Stimulated activated naive B cell treated with anti-CD40 and anti-IgM and Interleukin-4, amounts not matched to agents 10 μg/mL and 1 μg/mL and 100 μg/mL, for 72 hours (primary cell): Measurements from ENCODE around the gene FAM174C.
A peak's percentile ranks its signal among the peaks of the same experiment; 100 is the strongest.

Source experiments
- ATAC-seq, 2 donors: fragments of 150-1000 bp; cut with Tn5 transposase; replicated peaks; 2 replicates each; pipeline ENCODE4 v1.10.0; 2021; ENCODE audit warnings: moderate library complexity in 1 of 2
- DNase-seq: peaks from one replicate; pipeline ENCODE4 v3.0.0; 2021
- H3K27ac Mint-ChIP-seq: one replicate; pipeline ENCODE4 v1.8.0; 2022; ENCODE audit warnings: mild to moderate bottlenecking, mixed read lengths
- H3K27me3 Mint-ChIP-seq, 2 donors: one replicate each; pipeline ENCODE4 v1.8.0; 2022; ENCODE audit warnings: mixed read lengths in 2 of 2
- H3K36me3 Mint-ChIP-seq, 2 donors: one replicate each; pipeline ENCODE4 v1.8.0; 2022; ENCODE audit warnings: mixed read lengths in 2 of 2, mild to moderate bottlenecking in 1 of 2
- H3K4me1 Mint-ChIP-seq, 2 donors: one replicate each; pipeline ENCODE4 v1.8.0; 2022; ENCODE audit warnings: mixed read lengths in 2 of 2, mild to moderate bottlenecking in 1 of 2
- H3K4me3 Mint-ChIP-seq, 2 donors: one replicate each; pipeline ENCODE4 v1.8.0; 2022; ENCODE audit warnings: mild to moderate bottlenecking in 2 of 2, mixed read lengths in 2 of 2, moderate library complexity in 1 of 2
- H3K9me3 Mint-ChIP-seq, 2 donors: one replicate each; pipeline ENCODE4 v1.8.0; 2022; ENCODE audit warnings: mixed read lengths in 2 of 2, mild to moderate bottlenecking in 1 of 2

The FAM174C gene

GRCh38 chr19:1234051-1234954, 41.0 kb upstream of the FAM174C start:
- DNase-seq = no peak
- Mint-ChIP-seq H3K27me3 (peaks cover 8 to 25% of the 10 kb centered on the region in 2 donors), H3K36me3 (no peaks in the 10 kb centered on the region), H3K4me3 (no peak overlapping the region), H3K27ac (no peak overlapping the region), H3K4me1 (peaks cover 8 to 17% of the 10 kb centered on the region in 2 donors), H3K9me3 (no peaks in the 10 kb centered on the region)
- no peak for ATAC-seq

- Mint-ChIP-seq H3K4me1 (peaks cover 10 to 20% of the 10 kb centered on the region in 2 donors), H3K36me3 (no peaks in the 10 kb centered on the region), H3K27ac (no peak overlapping the region), H3K27me3 (peaks cover 8 to 25% of the 10 kb centered on the region in 2 donors), H3K9me3 (no peaks in the 10 kb centered on the region), H3K4me3 (no peak overlapping the region)
- DNase-seq = no peak
- ATAC-seq = no peak
Observed at GRCh38 chr19:1234955-1235380, 40.4 kb upstream of the FAM174C start.

- H3K27ac Mint-ChIP-seq = no peak overlapping the region
- H3K4me3 Mint-ChIP-seq = peak overlapping the region in 1 of 2 donors; percentile 63
- ATAC-seq = no peak
Observed at GRCh38 chr19:1235625-1236538, 39.4 kb upstream of the FAM174C start.

GRCh38 chr19:1236576-1236975, 38.8 kb upstream of the FAM174C start:
- H3K4me3 Mint-ChIP-seq = peak overlapping the region in 1 of 2 donors; percentile 77
- H3K36me3 Mint-ChIP-seq = no peaks in the 10 kb centered on the region
- peaks cover 13 to 27% of the 10 kb centered on the region in 2 donors for H3K4me1 Mint-ChIP-seq
- H3K9me3 Mint-ChIP-seq = no peaks in the 10 kb centered on the region
- DNase-seq = no peak
- no peak for ATAC-seq
- H3K27ac Mint-ChIP-seq = no peak overlapping the region
- H3K27me3 Mint-ChIP-seq = peaks cover 8 to 25% of the 10 kb centered on the region in 2 donors

More at GRCh38 chr19:1235625-1236538, 39.4 kb upstream of the FAM174C start:
- Mint-ChIP-seq H3K36me3 (no peaks in the 10 kb centered on the region), H3K9me3 (no peaks in the 10 kb centered on the region), H3K27me3 (peaks cover 8 to 25% of the 10 kb centered on the region in 2 donors), H3K4me1 (peaks cover 10 to 23% of the 10 kb centered on the region in 2 donors)
- DNase-seq = no peak

GRCh38 chr19:1237027-1237659, 38.2 kb upstream of the FAM174C start:
- Mint-ChIP-seq H3K4me1 (peaks cover 13 to 28% of the 10 kb centered on the region in 2 donors), H3K4me3 (peak overlapping the region; percentile 67 to 77), H3K9me3 (no peaks in the 10 kb centered on the region), H3K27ac (no peak overlapping the region), H3K36me3 (no peaks in the 10 kb centered on the region), H3K27me3 (peaks cover 8 to 25% of the 10 kb centered on the region in 2 donors)
- ATAC-seq (no peak), DNase-seq (no peak)

- DNase-seq (no peak), ATAC-seq (peak in 1 of 2 donors; percentile 4)
- Mint-ChIP-seq H3K4me3 (peak within 1 kb of the TSS; percentile 80 to 86), H3K36me3 (no peaks in the 10 kb centered on the region), H3K27ac (peak within 1 kb of the TSS; percentile 92), H3K4me1 (peaks cover 17 to 35% of the 10 kb centered on the region in 2 donors), H3K9me3 (no peaks in the 10 kb centered on the region), H3K27me3 (peaks cover 8 to 25% of the 10 kb centered on the region in 2 donors)
Observed at GRCh38 chr19:1237754-1238368, 37.5 kb upstream of the FAM174C start, which contains the start of gene CBARP. Gene CBARP, minus strand, starts transcription at chr19:1238005. Its CDS starts 1,905 bp downstream, at chr19:1236100.

- DNase-seq (no peak), ATAC-seq (no peak)
- Mint-ChIP-seq H3K27me3 (peaks cover 8 to 25% of the 10 kb centered on the region in 2 donors), H3K4me3 (peak overlapping the region; percentile 80 to 86), H3K9me3 (no peaks in the 10 kb centered on the region), H3K27ac (peak overlapping the region; percentile 92), H3K4me1 (peaks cover 21 to 43% of the 10 kb centered on the region in 2 donors), H3K36me3 (no peaks in the 10 kb centered on the region)
Observed at GRCh38 chr19:1238369-1239303, 36.7 kb upstream of the FAM174C start.

- Mint-ChIP-seq H3K4me3 (peak overlapping the region; percentile 41 to 57), H3K9me3 (no peaks in the 10 kb centered on the region), H3K27me3 (peaks cover 8 to 25% of the 10 kb centered on the region in 2 donors), H3K36me3 (no peaks in the 10 kb centered on the region), H3K27ac (peak overlapping the region; percentile 34), H3K4me1 (peaks cover 21 to 49% of the 10 kb centered on the region in 2 donors)
- ATAC-seq = no peak
- no peak for DNase-seq
Observed at GRCh38 chr19:1239420-1239795, 35.9 kb upstream of the FAM174C start.

GRCh38 chr19:1239796-1240737, 35.3 kb upstream of the FAM174C start:
- ATAC-seq = peak; percentile 42 to 56
- no peak overlapping the region for H3K27ac Mint-ChIP-seq

GRCh38 chr19:1240925-1241324, 34.4 kb upstream of the FAM174C start:
- Mint-ChIP-seq H3K4me1 (peaks cover 29 to 61% of the 10 kb centered on the region in 2 donors), H3K4me3 (peak overlapping the region; percentile 77 to 86), H3K36me3 (no peaks in the 10 kb centered on the region), H3K9me3 (no peaks in the 10 kb centered on the region), H3K27ac (peak overlapping the region; percentile 91), H3K27me3 (peaks cover 8 to 18% of the 10 kb centered on the region in 2 donors)
- ATAC-seq = no peak
- DNase-seq = no peak

More at GRCh38 chr19:1239796-1240737, 35.3 kb upstream of the FAM174C start:
- H3K4me1 Mint-ChIP-seq = peaks cover 27 to 56% of the 10 kb centered on the region in 2 donors
- H3K4me3 Mint-ChIP-seq = peak overlapping the region; percentile 59 to 74
- peaks cover 8 to 25% of the 10 kb centered on the region in 2 donors for H3K27me3 Mint-ChIP-seq
- peak; percentile 87 for DNase-seq
- no peaks in the 10 kb centered on the region for H3K36me3 Mint-ChIP-seq
- no peaks in the 10 kb centered on the region for H3K9me3 Mint-ChIP-seq

- peak; percentile 90 for DNase-seq
- H3K4me1 Mint-ChIP-seq = peaks cover 30 to 66% of the 10 kb centered on the region in 2 donors
Observed at GRCh38 chr19:1241417-1242095, 33.8 kb upstream of the FAM174C start, which contains the start of gene ATP5F1D. Gene ATP5F1D, plus strand, starts transcription at chr19:1241751. Its CDS starts 100 bp downstream, at chr19:1241851.

More at GRCh38 chr19:1241417-1242095, 33.8 kb upstream of the FAM174C start, which contains the start of gene ATP5F1D:
- H3K4me3 Mint-ChIP-seq = peak within 1 kb of the TSS; percentile 77 to 86
- H3K9me3 Mint-ChIP-seq = no peaks in the 10 kb centered on the region
- peaks cover 8 to 11% of the 10 kb centered on the region in 2 donors for H3K27me3 Mint-ChIP-seq
- ATAC-seq = peak; percentile 72 to 79
- H3K27ac Mint-ChIP-seq = peak within 1 kb of the TSS; percentile 93
- H3K36me3 Mint-ChIP-seq = no peaks in the 10 kb centered on the region
